Measurements from ENCODE around the gene NDFIP1.

GRCh38 chr5:142107036-142107735 is 1.4 kb upstream of the NDFIP1 start:
- TF ChIP-seq POLR2AphosphoS5 (IDR thresholded peaks at IDR 0.05) (no peak), EP300 (IDR thresholded peaks at IDR 0.05) (no peak), POLR2A (IDR thresholded peaks at IDR 0.05) (no peak), CTCF (IDR thresholded peaks at IDR 0.05) (no peak)
